C4-2B (cell line): ENCODE results near the gene REXO1.
A peak's percentile ranks its signal among the peaks of the same experiment; 100 is the strongest.

Source experiments
- H3K27ac ChIP-seq: fragments of 450-650 bp; 2 replicates; pipeline ENCODE4 v1.5.1; 2017
- ZFX ChIP-seq: fragments of 450-650 bp; IDR thresholded peaks from 2 replicates; pipeline ENCODE4 v1.6.1; 2017
- TF ChIP-seq, protein P1 (sequence below): fragments of 450-650 bp; conservative IDR thresholded peaks from 2 replicates; pipeline ENCODE4 v1.5.1; 2017; ENCODE audit warnings: mild to moderate bottlenecking

Gene REXO1

DNA sequence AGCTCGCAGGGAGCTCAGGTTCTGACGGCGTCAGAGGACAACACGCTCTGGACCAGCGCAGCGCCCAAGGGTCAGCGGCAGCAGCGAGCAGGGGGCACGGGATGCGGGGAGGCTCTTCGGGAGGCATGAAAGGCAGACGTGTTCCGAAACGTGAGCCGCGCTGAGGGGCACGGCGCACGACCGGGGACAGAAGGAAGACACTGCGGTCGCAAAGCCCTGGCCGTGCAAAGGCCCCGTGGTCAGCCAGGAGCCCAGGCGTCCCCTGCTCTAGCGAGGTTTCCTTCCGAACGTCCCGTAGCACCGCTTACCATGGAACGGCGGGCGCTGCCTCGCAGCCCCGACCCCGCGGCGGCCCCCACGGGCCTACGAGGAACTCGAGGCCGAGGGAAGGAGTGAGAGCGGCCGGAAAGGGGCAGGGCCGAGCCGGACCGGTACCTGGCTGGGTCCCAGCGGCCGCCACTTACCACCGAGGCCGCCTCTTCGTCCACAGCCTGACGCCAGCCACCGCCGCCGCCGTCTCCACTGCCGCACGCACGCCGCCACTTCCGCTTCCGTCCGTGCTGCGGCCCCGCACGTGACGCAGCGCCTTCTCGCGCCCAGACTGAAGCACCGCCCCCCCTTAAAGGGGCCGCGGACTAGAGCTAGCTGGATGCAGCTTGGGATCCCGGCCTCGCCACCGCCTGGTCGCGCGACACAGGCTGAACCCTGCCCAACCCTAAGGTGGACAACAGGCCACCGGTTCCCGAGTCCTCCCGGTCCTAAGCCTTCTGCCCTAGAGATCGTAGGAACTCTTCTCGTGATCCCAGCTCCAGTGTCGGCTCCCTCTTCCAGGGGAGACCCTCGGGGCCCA lies 27.6 kb upstream of the REXO1 start:
- peak overlapping the region; percentile 96 for H3K27ac ChIP-seq
- peak; percentile 63; the same call in 1 of the 2 replicates for TF ChIP-seq ZFX
- TF ChIP-seq, protein P1, sequence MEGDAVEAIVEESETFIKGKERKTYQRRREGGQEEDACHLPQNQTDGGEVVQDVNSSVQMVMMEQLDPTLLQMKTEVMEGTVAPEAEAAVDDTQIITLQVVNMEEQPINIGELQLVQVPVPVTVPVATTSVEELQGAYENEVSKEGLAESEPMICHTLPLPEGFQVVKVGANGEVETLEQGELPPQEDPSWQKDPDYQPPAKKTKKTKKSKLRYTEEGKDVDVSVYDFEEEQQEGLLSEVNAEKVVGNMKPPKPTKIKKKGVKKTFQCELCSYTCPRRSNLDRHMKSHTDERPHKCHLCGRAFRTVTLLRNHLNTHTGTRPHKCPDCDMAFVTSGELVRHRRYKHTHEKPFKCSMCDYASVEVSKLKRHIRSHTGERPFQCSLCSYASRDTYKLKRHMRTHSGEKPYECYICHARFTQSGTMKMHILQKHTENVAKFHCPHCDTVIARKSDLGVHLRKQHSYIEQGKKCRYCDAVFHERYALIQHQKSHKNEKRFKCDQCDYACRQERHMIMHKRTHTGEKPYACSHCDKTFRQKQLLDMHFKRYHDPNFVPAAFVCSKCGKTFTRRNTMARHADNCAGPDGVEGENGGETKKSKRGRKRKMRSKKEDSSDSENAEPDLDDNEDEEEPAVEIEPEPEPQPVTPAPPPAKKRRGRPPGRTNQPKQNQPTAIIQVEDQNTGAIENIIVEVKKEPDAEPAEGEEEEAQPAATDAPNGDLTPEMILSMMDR = no peak

DNA sequence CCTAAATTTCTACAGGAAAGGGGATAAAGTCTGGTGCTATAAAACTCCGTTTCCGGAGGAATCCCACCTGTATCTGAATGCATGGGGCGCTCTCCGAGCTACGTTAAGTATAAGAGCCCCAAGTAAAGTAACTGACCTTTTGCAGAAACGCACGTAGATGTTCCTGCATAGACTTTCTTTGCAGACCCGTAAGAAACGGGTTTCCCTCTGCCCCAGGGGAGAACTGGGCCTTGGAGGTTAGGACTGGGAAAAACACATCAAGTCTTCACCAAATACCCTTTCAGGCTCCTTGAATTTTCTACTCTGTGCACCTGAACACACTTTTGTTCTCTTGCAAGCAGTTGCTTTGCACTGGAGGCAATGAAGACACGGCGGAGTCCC lies 27.0 kb upstream of the REXO1 start:
- peak overlapping the region; percentile 96 for H3K27ac ChIP-seq

DNA sequence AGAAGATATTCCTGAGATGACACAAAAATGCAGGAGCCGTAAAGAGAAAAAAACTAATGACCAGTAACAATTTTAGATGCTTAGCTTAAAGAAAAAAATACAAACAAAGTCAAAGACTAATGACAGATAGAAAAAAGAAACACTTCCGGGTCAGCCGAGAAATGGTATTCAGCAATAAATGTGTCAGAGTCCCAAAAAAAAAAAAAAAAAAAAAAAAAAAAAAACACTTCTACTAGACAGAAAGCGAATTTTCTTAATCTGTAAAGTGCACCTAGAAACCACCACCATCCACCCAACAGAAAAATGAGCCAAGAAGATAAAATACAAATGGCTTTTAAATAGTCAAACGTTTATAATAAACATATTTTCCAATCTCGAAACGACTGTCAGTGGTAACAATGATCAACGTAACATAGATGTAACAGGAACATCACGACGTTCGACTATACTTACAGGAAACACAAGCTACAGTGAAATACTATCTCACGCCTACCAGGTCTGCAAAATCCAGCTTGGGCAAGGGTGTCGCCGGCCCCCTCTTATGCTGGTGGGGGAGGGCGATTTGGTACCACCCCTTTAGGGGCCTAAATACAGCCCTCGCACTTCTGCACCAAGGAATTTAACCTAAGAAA lies 26.4 kb upstream of the REXO1 start:
- H3K27ac ChIP-seq = peak overlapping the region; percentile 96

DNA sequence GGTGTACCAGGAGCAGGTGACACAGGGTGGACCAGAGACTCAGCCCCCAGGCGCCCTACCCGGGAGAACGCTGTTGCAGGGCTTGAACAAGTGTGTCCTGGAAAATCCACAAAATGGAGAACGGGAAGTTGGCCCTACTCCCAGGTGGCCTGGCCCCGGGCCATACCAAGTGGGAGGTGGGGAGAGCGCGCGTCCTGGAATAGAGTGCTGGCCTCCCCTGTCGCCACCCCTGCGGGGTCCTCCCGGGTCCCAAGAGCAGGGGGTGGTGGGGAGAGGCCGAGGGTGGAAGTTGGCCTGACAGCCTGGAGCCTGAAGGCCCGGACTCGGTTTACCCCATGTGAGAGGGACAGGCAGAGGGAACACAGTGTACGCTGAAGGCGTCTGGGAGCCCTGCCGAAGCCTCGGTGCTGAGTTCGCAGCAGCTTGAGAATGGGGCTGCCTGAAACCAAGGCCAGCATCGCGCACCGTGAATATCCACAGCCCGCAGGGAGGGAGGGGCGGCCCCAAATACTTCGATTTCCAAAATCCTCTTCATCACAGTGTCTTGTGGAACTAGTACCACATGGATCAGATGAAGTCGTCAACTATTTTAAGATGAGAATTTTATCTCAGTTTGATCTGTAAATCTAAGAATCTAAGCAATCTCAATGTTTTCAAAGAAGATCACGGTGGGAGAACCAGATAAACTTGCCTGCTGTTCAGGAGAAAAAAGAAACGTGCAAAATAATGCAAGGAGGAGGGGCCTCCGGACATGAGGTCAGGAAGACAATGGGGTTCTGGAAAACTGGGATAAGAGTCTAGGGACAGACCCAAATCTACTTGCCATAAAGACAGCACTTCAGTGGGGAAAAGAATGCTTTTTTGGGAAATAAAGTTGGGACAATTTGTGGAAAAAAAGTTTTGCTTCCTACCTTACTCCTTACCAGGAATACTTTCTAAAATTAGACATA lies 25.5 kb upstream of the REXO1 start:
- H3K27ac ChIP-seq = peak overlapping the region; percentile 96
- TF ChIP-seq, protein P1 = no peak
- 0 out of 2 replicates have a peak, but pooled peaks have one; percentile 46 for TF ChIP-seq ZFX

More for the DNA sequence above, 26.4 kb upstream of the REXO1 start:
- TF ChIP-seq ZFX = no peak
- TF ChIP-seq, protein P1 = no peak

DNA sequence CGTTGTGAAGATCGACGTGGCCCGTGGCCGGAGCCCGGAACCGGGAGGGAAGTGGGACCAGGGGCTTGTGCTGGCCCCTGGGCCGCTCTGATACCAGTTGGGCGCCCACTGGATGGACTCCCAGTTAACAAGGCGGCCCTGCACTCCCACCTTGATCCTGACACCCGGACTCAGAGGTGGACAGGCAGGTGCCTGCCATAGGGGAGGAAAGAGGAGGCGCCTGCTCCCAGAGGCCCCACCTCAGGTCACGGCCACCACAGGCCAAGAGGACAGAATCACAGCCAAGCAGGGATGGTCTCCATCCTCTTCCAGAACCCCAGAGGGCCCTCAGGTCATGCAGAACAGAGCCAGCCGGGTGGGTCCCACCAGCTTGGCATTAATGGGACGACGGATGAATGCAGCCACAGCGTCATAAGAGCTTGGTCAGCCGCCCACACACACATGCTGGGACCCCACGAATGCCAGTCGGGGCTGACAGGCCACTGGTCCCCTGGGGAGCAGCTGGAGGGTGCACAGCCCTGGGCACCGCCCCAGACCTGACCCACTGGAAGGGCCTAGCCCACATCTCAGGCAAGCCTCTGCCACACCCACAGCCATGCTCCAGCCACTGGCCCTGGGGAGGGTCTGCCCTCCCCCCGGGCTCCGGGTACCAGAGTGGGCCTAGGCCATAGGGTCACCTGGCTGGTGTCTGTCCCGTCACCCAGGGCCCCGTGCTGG lies 24.7 kb upstream of the REXO1 start:
- TF ChIP-seq ZFX = no peak
- TF ChIP-seq, protein P1 = no peak
- H3K27ac ChIP-seq = peak overlapping the region; percentile 96

DNA sequence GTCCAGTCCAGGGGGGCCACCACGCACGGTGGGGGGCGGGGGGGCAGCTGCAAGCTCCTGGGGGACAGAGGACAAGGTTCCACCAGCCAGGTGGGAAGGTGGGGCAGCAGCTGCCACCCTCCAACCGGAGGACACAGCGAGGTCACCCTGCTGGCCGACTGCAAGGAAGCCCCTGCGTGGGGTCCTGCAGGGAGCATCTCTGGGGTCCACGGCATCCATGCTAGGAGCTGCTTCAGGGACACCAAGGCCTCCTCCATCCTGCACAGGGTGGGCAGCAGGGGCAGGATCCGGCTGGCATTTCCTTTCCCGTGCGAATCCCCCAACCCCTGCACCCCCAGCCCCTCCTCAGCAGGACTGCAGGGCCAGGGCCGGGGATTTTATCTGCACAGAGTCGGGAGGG lies 23.3 kb upstream of the REXO1 start:
- TF ChIP-seq, protein P1 = no peak

DNA sequence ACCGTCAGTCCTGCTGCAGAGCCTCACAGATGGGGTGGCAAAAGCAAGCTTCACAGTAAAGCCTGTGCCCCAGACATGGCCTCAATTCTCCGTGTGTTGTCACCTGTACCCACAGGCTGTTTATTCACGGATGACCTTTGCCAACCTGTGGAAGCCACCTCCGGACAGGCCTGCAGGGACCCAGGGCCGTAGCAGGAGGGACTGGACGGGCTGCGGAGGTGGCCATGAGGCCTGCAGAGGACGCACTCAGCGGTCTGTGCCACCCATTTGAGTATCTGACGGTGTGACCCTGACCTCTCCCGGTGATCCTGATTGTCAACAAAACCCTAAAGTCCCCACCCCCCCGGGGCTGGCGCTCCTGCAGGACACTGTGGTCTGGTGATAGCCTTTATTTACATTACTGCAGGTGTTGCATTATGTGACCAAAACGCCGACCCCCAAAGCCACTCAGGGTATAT lies 22.9 kb upstream of the REXO1 start:
- peak; percentile 42; the same call in 1 of the 2 replicates for TF ChIP-seq ZFX
- TF ChIP-seq, protein P1 = no peak
- peak overlapping the region; percentile 96 for H3K27ac ChIP-seq

More for the DNA sequence above, 23.3 kb upstream of the REXO1 start:
- peak overlapping the region; percentile 96 for H3K27ac ChIP-seq
